ENCODE measurements around the gene KRTAP5-5.

- TF ChIP-seq EZH2 (IDR thresholded peaks at IDR 0.05; ENCODE audit: borderline replicate concordance, insufficient read depth, low read depth, low read length, poor library complexity, severe bottlenecking) (no peak), CTCF (IDR thresholded peaks at IDR 0.05) (no peak)
Measured at GRCh38 chr11:1670905-1671371, 41.4 kb downstream of the KRTAP5-5 start.

All from B cell (primary cell).